Stimulated activated CD8-positive, alpha-beta memory T cell treated with anti-CD3 and anti-CD28 coated beads, Interleukin-12 subunit alpha, Interleukin-12 subunit beta, amount 100 ng/mL, for 24 hours (primary cell): ENCODE measurements around the gene CAMK2B.

ENCODE experiments used
- DNase-seq: peaks from one replicate; pipeline ENCODE4 v3.0.0-alpha.2; 2020; ENCODE audit errors: extremely low read depth

CAMK2B gene

GRCh38 chr7:44308596-44309270 lies 16.7 kb downstream of the CAMK2B start:
- no peak for DNase-seq

DNA sequence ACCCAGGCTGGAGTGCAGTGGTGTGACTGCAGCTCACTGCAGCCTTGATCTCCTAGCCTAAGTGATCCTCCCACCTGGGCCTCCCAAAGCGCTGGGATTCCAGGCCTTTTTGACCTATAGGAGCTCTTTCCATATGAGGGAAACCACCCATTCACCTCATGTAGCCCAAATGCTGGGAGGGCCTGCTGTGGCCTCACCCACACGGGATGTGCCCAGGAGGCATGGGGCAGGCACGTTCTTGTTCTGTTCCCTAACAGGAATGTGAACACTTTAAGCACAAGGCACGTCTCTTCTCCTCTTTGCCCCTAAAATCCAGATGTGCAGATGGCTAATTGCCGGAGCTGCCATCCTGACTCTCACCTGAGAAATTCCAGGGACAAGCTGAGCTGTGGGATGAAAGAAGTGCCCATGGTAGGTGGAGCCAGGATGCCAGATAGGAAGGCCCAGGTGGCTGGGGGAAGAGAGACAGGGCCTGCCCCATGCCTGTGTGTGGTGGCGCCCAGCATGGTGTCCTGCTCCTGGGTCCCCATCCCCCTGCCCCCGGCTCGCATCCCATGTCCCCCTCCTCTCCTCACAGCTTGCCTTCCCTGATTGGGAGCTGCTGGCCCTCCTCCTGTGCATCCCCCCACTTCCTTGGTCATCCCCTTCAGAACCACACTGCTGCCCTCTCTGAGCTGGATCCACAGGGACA lies 17.3 kb downstream of the CAMK2B start:
- no peak for DNase-seq

GRCh38 chr7:44307301-44307900 lies 18.0 kb downstream of the CAMK2B start:
- DNase-seq, result no peak

DNA sequence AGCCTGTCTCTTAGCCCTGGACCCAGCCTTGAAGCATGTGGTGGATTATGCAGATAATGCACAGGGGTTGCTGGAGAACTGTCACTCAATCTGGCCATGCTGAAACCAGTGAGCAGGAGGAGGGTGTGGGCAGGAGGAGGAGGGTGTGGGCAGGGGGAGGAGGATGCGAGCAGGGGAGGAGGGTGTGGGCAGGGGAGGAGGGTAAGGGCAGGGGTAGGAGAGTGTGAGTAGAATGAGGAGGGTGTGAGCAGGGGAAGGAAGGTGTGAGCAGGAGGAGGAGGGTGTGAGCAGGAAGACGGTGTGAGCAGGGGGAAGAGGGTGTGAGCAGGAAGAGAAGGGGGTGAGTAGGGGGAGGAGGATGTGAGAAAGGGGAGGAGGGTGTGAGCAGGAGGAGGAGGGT lies 18.8 kb downstream of the CAMK2B start:
- no peak for DNase-seq

DNA sequence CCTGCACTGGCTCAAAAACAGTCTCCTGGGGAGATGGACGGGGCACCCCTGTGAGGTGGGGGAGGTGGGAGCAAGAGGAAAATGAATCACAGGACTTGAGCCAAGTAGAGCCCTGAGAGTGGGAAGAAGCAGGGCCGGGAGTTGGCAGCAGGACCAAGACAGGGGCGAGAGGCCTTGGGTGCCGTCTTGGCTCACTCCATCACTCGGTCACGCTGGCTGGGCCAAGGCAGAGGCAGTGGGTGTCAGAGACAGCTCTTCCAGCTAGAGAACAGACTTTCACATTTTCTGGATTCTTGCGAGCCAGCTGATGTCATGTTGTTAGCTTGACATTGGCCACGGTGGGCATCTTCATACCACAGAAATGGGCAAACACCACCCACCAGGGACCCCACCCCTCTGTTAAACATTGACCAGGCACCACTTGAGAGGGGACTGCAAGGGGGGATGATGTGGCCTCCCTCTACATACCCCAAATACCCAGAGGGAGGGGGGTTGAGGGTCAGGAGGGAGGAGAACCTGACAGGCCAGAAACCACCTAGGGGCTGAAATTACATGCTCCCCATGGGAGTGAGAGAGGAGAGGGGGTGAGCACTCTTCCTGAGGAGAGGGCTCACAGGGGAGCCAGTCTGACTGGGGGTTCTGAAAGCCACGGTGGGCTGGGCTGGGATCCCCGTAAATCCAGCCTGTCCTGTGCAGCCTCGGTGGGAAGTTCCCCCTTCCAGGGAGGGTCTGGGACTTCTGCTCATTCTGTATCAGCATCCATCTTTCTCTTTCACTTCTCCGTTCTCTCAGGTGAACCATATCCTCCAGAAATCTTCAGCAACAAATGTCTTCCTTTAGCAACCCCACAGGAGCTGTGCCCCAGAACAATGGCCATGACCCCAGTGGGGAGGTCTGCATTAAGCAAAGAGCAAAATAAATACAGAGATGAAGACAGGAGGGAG lies 19.6 kb downstream of the CAMK2B start:
- DNase-seq, result no peak

DNA sequence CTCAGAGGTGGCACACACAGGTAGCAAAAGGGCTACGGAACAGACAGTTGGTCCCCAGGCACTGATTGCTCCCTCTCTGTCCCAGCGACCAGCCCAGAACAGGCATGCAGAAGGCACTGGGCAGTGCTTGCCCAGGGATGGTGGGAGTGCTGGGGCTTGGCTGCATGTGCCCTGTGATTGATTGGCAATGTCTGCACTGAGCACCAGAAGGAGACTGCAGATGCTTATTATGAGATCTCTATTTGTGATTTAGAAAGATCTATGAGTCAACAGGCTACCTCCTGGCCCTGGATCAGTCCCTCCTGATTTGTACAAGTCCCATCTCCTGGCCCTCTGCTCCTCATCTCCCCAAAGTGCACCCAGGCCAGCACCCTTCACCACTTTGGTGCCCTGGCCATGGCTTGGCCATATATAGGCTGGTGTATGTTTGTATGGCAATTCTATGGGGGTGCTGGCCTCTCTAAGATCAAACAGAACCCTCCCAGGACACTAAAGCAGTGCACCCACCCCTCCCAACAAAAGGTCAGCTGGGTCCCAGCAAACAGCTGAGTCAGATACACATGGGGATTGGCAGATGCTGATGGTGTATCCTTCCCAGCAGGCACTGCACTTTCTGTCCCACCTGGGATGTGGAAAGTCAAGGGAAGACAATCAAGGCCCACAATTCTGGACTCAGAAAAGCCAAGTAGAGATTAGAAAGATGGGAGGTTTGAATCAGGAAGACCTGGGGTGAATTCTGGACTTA lies 30.9 kb downstream of the CAMK2B start:
- DNase-seq, result no peak

DNA sequence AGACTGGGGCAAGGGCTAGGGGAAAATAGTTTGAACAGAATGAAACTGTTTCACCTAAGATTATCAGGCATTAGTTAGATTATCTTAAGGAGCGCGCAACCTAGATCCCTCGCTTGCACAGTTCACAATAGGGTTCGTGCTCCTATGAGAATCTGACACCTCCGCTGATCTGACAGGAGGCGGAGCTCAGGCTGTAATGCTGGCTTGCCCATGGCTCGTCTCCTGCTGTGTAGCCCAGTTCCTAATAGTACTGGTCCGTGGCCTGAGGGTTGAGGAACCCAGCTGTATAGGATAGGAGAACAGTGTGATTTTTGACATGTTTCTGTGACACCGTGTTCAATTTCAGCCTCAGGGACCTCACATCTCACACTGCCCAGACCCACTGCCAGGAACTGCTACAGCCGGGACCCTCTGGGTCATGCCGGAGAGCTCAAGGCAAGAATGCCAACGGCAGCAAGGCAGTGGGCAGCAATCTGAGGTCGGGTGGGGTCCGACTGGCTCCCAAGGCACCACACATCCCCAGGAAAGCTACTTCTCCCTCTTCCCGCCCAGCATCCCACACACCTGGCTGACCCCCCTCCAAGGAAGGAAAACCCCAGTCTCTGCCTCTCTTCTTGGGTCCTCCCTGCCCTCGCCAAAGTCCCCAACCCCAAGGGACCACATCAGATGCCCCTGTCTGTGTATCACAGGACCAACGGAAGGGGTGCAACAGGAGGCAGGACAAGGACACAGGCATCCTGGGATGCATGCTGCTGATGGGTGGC lies 31.7 kb downstream of the CAMK2B start:
- DNase-seq, result no peak

GRCh38 chr7:44292876-44293560 lies 32.4 kb downstream of the CAMK2B start:
- no peak for DNase-seq

DNA sequence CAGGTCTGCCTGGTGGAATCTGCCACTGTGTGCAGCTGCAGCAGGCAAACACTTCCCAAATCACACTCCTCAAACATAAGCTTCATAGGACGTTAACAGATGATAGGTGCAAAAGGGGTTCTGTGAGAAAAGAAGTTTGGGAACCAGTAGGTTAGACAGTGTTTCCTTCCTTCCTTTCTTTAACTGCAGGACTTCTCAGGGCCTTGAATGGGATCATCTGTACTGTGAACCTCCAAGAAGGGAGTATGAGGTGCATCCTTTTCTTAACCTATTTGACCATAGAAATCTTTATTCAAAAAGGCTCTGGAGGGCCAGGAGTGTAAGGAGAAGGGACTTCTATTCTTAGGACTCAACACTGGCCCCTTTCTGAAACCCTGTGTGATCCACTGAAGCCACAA lies 33.0 kb downstream of the CAMK2B start:
- no peak for DNase-seq

GRCh38 chr7:44291733-44292419 lies 33.5 kb downstream of the CAMK2B start:
- no peak for DNase-seq

GRCh38 chr7:44291066-44291732 lies 34.2 kb downstream of the CAMK2B start:
- no peak for DNase-seq

DNA sequence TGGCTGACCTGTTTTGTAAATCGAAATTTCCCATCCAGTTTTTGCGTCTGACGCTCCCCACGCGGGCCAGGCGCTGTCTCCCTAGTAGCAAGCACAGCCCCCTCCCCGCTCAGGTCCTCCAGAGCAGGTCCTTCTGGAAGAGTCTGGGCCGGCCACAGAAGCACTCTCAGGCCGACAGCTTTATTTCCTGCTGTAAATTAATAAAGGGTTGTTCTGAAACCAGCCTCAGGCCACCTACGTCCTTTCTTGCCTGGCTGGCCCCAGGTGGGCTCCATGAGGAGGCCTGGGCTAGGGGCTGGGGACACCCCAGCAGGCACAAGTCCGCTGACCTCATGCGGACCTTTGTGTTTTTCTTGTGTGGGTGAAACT lies 35.2 kb downstream of the CAMK2B start:
- no peak for DNase-seq

DNA sequence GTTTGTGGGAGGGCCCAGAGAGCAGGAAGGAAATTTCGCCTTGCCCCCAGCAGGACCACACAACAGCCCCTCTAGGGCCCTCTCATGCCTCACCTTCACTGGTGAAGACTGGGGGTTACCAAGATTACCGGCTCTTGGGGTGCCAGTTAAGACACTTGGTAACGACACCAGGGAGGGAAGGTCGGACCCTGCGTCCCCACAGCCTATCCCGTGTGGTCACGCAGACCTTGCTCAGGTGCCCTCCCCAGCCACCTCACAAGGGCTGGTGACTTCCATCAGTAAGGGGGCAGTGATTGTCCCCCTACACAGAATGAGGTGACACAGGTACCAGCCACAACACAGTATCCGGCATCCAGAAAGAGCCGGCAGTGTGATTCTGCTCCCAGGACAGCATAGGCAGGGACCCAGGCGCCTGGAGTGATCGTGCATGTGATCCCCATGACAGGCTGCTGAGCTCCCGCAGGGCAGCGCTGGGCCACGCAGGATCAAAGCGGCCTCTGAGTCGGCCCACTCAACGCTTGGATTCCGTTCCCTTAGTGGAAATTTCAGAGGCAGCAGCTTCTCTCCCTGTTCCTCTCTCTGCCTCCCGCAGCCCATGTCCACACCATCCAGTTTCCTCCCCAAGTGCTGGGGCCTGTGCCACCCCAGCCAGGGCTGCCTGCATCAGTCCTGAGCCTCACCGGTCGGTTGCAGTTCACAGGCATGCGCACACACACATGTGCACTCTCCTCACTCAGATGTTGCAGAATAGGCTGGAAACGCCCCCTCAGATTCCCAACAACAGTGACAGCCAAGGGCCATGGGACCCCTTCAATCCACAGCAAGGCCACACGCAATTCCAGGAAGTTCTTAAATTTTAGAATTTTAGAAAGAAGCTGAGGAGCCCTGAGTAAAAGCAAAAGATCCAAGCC lies 35.8 kb downstream of the CAMK2B start:
- DNase-seq, result no peak

DNA sequence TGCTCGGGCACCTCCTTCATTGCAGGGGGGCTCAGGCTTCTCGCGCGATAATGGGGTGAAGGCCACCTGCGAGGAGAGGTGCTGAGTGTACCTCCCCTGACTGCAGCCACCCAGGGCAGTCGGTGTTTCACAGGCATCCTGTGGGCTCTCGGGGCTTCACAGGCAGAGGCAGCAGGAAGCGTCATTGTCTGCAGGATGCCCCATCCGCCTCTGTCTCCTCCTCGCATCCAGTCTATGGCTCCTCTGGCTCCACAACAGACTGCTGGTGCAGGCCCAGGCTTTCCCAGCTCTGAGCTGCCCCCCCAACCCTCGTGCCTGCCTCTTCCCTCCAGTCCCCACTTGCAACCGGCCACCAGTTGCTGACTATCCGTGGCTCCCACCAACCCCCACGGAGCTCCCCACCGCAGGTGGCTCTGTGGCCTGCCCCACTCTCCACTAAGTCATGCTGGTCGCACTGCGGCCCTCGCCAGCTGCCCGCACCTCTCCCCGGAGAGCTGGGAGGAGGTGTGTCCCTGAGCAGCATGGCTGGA lies 36.5 kb downstream of the CAMK2B start:
- no peak for DNase-seq

DNA sequence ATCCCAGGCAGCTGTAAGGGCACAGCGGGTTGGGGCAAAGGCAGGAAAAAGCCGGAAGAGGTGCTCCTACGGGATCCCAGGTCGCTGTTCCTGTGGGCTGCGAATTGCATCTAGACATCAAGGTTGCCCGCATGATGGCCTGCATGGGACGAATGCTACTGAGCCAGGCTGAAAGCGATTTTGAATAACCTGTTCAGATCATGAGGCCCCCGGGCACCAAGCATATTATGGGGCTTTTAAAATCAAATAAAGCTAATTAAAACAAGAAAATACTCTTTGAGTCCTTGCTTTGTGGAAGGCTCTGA lies 37.1 kb downstream of the CAMK2B start:
- no peak for DNase-seq

- no peak for DNase-seq
Measured at GRCh38 chr7:44287488-44288380, 37.7 kb downstream of the CAMK2B start.
